ENCODE results near the gene DLX1.
A peak's percentile ranks its signal among the peaks of the same experiment; 100 is the strongest.

The DLX1 gene

GRCh38 chr2:172085460-172086159 is at the start of gene DLX1:
TSS of gene DLX1 (plus strand) at chr2:172085507. CDS start at chr2:172085678, 171 bp downstream.
- TF ChIP-seq, protein P1, sequence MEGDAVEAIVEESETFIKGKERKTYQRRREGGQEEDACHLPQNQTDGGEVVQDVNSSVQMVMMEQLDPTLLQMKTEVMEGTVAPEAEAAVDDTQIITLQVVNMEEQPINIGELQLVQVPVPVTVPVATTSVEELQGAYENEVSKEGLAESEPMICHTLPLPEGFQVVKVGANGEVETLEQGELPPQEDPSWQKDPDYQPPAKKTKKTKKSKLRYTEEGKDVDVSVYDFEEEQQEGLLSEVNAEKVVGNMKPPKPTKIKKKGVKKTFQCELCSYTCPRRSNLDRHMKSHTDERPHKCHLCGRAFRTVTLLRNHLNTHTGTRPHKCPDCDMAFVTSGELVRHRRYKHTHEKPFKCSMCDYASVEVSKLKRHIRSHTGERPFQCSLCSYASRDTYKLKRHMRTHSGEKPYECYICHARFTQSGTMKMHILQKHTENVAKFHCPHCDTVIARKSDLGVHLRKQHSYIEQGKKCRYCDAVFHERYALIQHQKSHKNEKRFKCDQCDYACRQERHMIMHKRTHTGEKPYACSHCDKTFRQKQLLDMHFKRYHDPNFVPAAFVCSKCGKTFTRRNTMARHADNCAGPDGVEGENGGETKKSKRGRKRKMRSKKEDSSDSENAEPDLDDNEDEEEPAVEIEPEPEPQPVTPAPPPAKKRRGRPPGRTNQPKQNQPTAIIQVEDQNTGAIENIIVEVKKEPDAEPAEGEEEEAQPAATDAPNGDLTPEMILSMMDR (IDR thresholded peaks at IDR 0.05) = no peak
- peak within 1 kb of the TSS in 1 of 2 donors; percentile 20 for H3K27ac ChIP-seq

GRCh38 chr2:172038121-172038520 is 47.2 kb upstream of the DLX1 start:
- Histone ChIP-seq H3K27ac (no peak overlapping the region), H3K4me3 (no peak overlapping the region)
- no peak for DNase-seq (ENCODE audit: low spot score)
- TF ChIP-seq, protein P1 (IDR thresholded peaks at IDR 0.05) = no peak

More at GRCh38 chr2:172085460-172086159, at the start of gene DLX1:
- DNase-seq (ENCODE audit: low spot score) = no peak
- H3K4me3 ChIP-seq = peak within 1 kb of the TSS; percentile 75

- no peak overlapping the region for H3K4me3 ChIP-seq
- TF ChIP-seq, protein P1 (IDR thresholded peaks at IDR 0.05) = no peak
- no peak overlapping the region for H3K27ac ChIP-seq
- DNase-seq (ENCODE audit: low spot score) = no peak
Observed at GRCh38 chr2:172038604-172039003, 46.7 kb upstream of the DLX1 start.

DNA sequence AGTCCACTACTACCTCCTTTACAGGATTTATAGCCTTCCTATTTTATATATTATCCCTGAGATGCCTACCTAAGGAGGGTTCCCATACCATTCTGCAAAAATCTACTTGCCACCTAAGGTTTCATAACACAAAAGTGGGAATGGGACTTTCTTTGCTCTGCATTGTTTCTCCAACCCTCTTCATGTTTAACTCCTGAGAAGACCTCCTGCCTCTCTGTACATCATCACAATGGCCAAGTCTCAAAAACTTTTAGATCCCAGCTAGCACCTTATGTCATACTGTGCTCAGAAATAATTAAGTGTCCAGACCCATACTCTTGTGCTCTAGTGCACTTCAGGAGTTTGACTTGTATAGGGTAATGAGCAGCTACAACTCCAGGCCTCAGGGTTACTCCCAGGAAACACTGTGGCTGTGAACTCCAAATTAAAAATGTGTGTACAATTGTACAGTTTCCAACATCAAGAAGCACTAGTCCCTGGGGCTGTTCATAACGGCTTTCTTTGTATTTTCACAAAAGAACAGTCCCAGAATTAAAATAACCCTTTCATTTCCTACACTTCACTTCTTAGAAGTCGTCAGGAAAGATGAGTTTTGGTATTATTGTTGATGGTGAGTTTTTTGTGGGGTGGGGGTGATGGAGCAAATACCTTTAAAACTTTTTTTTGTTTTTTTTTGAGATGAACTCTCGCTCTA is 46.1 kb upstream of the DLX1 start:
- no peak for DNase-seq (ENCODE audit: low spot score)
- TF ChIP-seq, protein P1 (IDR thresholded peaks at IDR 0.05) = no peak
- Histone ChIP-seq H3K27ac (no peak overlapping the region), H3K4me3 (no peak overlapping the region)

- DNase-seq (ENCODE audit: low spot score) = no peak
- Histone ChIP-seq H3K27ac (no peak overlapping the region), H3K4me3 (no peak overlapping the region)
- TF ChIP-seq, protein P1 (IDR thresholded peaks at IDR 0.05) = no peak
Observed at GRCh38 chr2:172040311-172040710, 45.0 kb upstream of the DLX1 start.

- H3K27ac ChIP-seq = no peak overlapping the region
- DNase-seq (ENCODE audit: low spot score) = no peak
- TF ChIP-seq, protein P1 (IDR thresholded peaks at IDR 0.05) = no peak
- H3K4me3 ChIP-seq = no peak overlapping the region
Observed at GRCh38 chr2:172046080-172046678, 39.1 kb upstream of the DLX1 start.

Measured in coronary artery (tissue), 2 donors.